ENCODE measurements around the gene BHLHE40.
A peak's percentile ranks its signal among the peaks of the same experiment; 100 is the strongest.

The BHLHE40 gene

GRCh38 chr3:4939276-4939675 is 40.0 kb upstream of the BHLHE40 start:
- TF ChIP-seq, protein P1, sequence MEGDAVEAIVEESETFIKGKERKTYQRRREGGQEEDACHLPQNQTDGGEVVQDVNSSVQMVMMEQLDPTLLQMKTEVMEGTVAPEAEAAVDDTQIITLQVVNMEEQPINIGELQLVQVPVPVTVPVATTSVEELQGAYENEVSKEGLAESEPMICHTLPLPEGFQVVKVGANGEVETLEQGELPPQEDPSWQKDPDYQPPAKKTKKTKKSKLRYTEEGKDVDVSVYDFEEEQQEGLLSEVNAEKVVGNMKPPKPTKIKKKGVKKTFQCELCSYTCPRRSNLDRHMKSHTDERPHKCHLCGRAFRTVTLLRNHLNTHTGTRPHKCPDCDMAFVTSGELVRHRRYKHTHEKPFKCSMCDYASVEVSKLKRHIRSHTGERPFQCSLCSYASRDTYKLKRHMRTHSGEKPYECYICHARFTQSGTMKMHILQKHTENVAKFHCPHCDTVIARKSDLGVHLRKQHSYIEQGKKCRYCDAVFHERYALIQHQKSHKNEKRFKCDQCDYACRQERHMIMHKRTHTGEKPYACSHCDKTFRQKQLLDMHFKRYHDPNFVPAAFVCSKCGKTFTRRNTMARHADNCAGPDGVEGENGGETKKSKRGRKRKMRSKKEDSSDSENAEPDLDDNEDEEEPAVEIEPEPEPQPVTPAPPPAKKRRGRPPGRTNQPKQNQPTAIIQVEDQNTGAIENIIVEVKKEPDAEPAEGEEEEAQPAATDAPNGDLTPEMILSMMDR (IDR thresholded peaks at IDR 0.05; ENCODE audit: borderline replicate concordance, insufficient read depth, low read depth, low read length), result no peak
- H3K4me3 ChIP-seq (ENCODE audit: low read depth, low read length), result no peak overlapping the region

GRCh38 chr3:4940985-4941384 is 38.3 kb upstream of the BHLHE40 start:
- no peak overlapping the region for H3K4me3 ChIP-seq (ENCODE audit: low read depth, low read length)
- TF ChIP-seq, protein P1 (IDR thresholded peaks at IDR 0.05; ENCODE audit: borderline replicate concordance, insufficient read depth, low read depth, low read length), result no peak

GRCh38 chr3:4943549-4943948 is 35.7 kb upstream of the BHLHE40 start:
- TF ChIP-seq, protein P1 (IDR thresholded peaks at IDR 0.05; ENCODE audit: borderline replicate concordance, insufficient read depth, low read depth, low read length), result peak; percentile 36; the same call in 1 of the 2 replicates

GRCh38 chr3:4945324-4945723 is 33.9 kb upstream of the BHLHE40 start:
- no peak overlapping the region for H3K4me3 ChIP-seq (ENCODE audit: low read depth, low read length)
- TF ChIP-seq, protein P1 (IDR thresholded peaks at IDR 0.05; ENCODE audit: borderline replicate concordance, insufficient read depth, low read depth, low read length), result no peak

More at GRCh38 chr3:4943549-4943948, 35.7 kb upstream of the BHLHE40 start:
- no peak overlapping the region for H3K4me3 ChIP-seq (ENCODE audit: low read depth, low read length)

- H3K4me3 ChIP-seq (ENCODE audit: low read depth, low read length), result no peak overlapping the region
- TF ChIP-seq, protein P1 (IDR thresholded peaks at IDR 0.05; ENCODE audit: borderline replicate concordance, insufficient read depth, low read depth, low read length), result no peak
Observed at GRCh38 chr3:4947028-4947427, 32.2 kb upstream of the BHLHE40 start.

DNA sequence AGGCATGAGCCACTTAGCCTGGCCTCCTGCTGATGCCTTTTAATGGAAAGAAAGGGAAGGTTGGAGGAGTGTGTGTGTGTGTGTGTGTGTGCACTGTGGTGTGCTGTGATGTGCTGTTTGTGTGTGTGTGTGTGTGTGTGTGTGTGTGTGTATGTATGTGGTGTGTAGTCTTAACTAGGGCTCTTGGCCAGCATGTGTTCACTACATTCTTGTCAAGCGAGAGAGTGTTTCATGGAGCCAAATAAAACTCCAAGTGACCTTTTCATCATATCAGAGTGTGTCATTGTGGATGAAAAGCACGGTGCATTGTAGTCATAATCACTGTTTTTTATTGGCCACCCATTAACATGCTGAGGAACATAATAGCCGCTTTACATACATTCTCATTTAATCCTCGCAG is 30.8 kb upstream of the BHLHE40 start:
- H3K4me3 ChIP-seq (ENCODE audit: low read depth, low read length), result no peak overlapping the region
- TF ChIP-seq, protein P1 (IDR thresholded peaks at IDR 0.05; ENCODE audit: borderline replicate concordance, insufficient read depth, low read depth, low read length), result no peak

DNA sequence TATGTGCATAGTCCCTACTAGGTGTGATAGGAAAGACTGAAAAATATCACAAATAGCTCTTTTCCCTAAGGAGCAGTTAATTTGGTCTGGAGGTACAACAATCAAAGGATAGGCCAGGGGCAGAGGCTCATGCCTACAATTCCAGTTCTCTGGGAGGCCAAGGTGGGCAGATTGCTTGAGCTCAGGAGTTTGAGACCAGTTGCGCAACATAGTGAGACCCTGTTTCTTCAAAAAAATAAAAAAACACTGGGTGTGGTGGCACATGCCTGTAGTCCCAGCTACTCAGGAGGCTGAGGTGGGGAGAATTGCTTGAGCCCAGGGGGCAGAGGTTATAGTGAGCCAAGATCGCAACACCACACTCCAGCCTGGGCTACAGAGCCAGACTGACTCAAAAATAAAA is 30.2 kb upstream of the BHLHE40 start:
- H3K4me3 ChIP-seq (ENCODE audit: low read depth, low read length), result no peak overlapping the region
- TF ChIP-seq, protein P1 (IDR thresholded peaks at IDR 0.05; ENCODE audit: borderline replicate concordance, insufficient read depth, low read depth, low read length), result no peak
